ENCODE results near the gene SIGLEC5.

The SIGLEC5 gene

DNA sequence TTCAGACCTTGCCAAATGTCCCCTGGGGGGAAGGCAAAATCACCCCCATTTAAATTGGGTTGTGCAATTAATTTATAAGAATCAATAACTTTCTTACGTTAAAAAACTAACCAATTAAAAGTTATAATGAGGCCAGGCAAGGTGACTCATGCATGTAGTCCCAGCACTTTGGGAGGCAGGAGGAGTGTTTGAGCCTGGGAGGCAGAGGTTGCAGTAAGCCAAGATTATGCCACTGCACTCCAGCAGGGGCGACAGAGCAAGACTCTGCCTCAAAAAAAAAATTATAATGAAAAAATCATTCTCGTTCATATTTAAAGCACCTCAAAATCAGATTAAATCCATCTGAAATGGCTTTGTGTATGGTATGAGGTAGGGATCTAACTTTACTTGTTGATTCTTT is 34.8 kb upstream of the SIGLEC5 start:
- Histone ChIP-seq H3K9me3 (replicated peaks in 1 of 2; ENCODE audit: control insufficient read depth in 2 of 2, insufficient read depth in 1 of 2, low read depth in 1 of 2, low read length in 2 of 2) (no peaks in the 10 kb centered on the region), H2BK15ac (ENCODE audit: low read length) (no peak overlapping the region), H4K8ac (ENCODE audit: low read depth, low read length) (no peak overlapping the region), H2BK12ac (ENCODE audit: low read length) (no peak overlapping the region), H3K79me1 (ENCODE audit: low read depth, low read length) (no peaks in the 10 kb centered on the region), H3K14ac (ENCODE audit: low read length) (no peak overlapping the region), H3K27ac (replicated peaks; ENCODE audit: low read length) (no peak overlapping the region), H3K9ac (ENCODE audit: low read depth, low read length, poor library complexity) (no peak overlapping the region), H3K4me2 (ENCODE audit: insufficient read depth, low read length, poor library complexity, severe bottlenecking) (no peak overlapping the region), H2AK5ac (ENCODE audit: low read depth, low read length) (no peak overlapping the region), H2BK120ac (ENCODE audit: low read depth, low read length) (no peak overlapping the region), H2AFZ (ENCODE audit: low read length) (no peak overlapping the region), H3K36me3 (replicated peaks in 1 of 2; ENCODE audit: control insufficient read depth in 2 of 2, insufficient read depth in 2 of 2, low read length in 2 of 2) (no peaks in the 10 kb centered on the region), H3K4me3 (ENCODE audit: low read length in 2 of 2) (no peak overlapping the region), H3K23ac (ENCODE audit: low read depth, low read length, poor library complexity) (no peak overlapping the region), H3K27me3 (ENCODE audit: control insufficient read depth in 3 of 3, insufficient read depth in 3 of 3, low read depth in 1 of 3, low read length in 3 of 3) (no peaks in the 10 kb centered on the region), H3K4ac (ENCODE audit: low read length) (no peak overlapping the region), H3K18ac (ENCODE audit: low read length) (no peak overlapping the region), H2BK5ac (ENCODE audit: low read length) (no peak overlapping the region), H4K91ac (ENCODE audit: low read depth, low read length, poor library complexity) (no peak overlapping the region), H3K4me1 (ENCODE audit: control insufficient read depth in 2 of 2, insufficient read depth in 1 of 2, low read depth in 1 of 2, low read length in 2 of 2) (no peaks in the 10 kb centered on the region)
- WGBS, 2 donors (ENCODE audit: extremely low coverage in 2 of 2, insufficient read length in 2 of 2, insufficient replicate concordance in 1 of 2), result no CpG with 5 or more reads among the region's 3 CpGs
- no peak for DNase-seq (ENCODE audit: low spot score)

GRCh38 chr19:51664131-51664530 is 33.9 kb upstream of the SIGLEC5 start:
- Histone ChIP-seq H2AK5ac (ENCODE audit: low read depth, low read length) (no peak overlapping the region), H4K91ac (ENCODE audit: low read depth, low read length, poor library complexity) (no peak overlapping the region), H3K9me3 (replicated peaks in 1 of 2; ENCODE audit: control insufficient read depth in 2 of 2, insufficient read depth in 1 of 2, low read depth in 1 of 2, low read length in 2 of 2) (no peaks in the 10 kb centered on the region), H4K8ac (ENCODE audit: low read depth, low read length) (no peak overlapping the region), H3K4me2 (ENCODE audit: insufficient read depth, low read length, poor library complexity, severe bottlenecking) (no peak overlapping the region), H3K36me3 (replicated peaks in 1 of 2; ENCODE audit: control insufficient read depth in 2 of 2, insufficient read depth in 2 of 2, low read length in 2 of 2) (no peaks in the 10 kb centered on the region), H3K4me3 (ENCODE audit: low read length in 2 of 2) (no peak overlapping the region), H3K79me1 (ENCODE audit: low read depth, low read length) (no peaks in the 10 kb centered on the region), H3K4ac (ENCODE audit: low read length) (no peak overlapping the region), H3K4me1 (ENCODE audit: control insufficient read depth in 2 of 2, insufficient read depth in 1 of 2, low read depth in 1 of 2, low read length in 2 of 2) (no peaks in the 10 kb centered on the region), H3K14ac (ENCODE audit: low read length) (no peak overlapping the region), H2BK5ac (ENCODE audit: low read length) (no peak overlapping the region), H2BK15ac (ENCODE audit: low read length) (no peak overlapping the region), H3K9ac (ENCODE audit: low read depth, low read length, poor library complexity) (no peak overlapping the region), H3K18ac (ENCODE audit: low read length) (no peak overlapping the region), H3K23ac (ENCODE audit: low read depth, low read length, poor library complexity) (no peak overlapping the region), H3K27ac (replicated peaks; ENCODE audit: low read length) (no peak overlapping the region), H3K27me3 (ENCODE audit: control insufficient read depth in 3 of 3, insufficient read depth in 3 of 3, low read depth in 1 of 3, low read length in 3 of 3) (no peaks in the 10 kb centered on the region), H2BK12ac (ENCODE audit: low read length) (no peak overlapping the region), H2AFZ (ENCODE audit: low read length) (no peak overlapping the region), H2BK120ac (ENCODE audit: low read depth, low read length) (no peak overlapping the region)
- no CpG with 5 or more reads among the region's 1 CpG for WGBS, 2 donors (ENCODE audit: extremely low coverage in 2 of 2, insufficient read length in 2 of 2, insufficient replicate concordance in 1 of 2)
- DNase-seq (ENCODE audit: low spot score), result no peak

DNA sequence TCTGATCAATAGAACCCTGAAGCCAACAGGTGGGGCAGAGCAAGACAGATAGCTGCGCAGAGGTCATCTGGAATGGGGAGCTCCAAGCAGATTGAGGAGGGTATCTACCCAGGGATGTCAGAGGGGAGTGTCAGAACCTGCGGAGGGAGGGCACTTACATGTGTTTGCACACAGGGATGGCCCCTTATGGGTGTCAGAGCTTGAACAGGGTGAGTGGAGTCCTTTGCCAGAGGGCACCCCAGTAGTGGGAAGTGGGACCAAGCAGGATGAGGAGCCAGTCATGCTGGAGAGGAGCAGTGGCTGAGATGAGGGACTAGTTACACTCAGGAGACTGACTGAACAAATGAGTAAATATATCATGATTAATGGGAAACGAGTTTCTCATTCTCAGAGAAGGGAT is 33.4 kb upstream of the SIGLEC5 start:
- H2AFZ ChIP-seq (ENCODE audit: low read length), result no peak overlapping the region
- H3K4me2 ChIP-seq (ENCODE audit: insufficient read depth, low read length, poor library complexity, severe bottlenecking), result no peak overlapping the region
- H3K23ac ChIP-seq (ENCODE audit: low read depth, low read length, poor library complexity), result no peak overlapping the region
- H2BK120ac ChIP-seq (ENCODE audit: low read depth, low read length), result no peak overlapping the region
- H4K91ac ChIP-seq (ENCODE audit: low read depth, low read length, poor library complexity), result no peak overlapping the region
- no peaks in the 10 kb centered on the region for H3K79me1 ChIP-seq (ENCODE audit: low read depth, low read length)
- H3K9me3 ChIP-seq (replicated peaks in 1 of 2; ENCODE audit: control insufficient read depth in 2 of 2, insufficient read depth in 1 of 2, low read depth in 1 of 2, low read length in 2 of 2), result no peaks in the 10 kb centered on the region
- H2BK15ac ChIP-seq (ENCODE audit: low read length), result no peak overlapping the region
- no peak overlapping the region for H2BK12ac ChIP-seq (ENCODE audit: low read length)
- no peak overlapping the region for H2AK5ac ChIP-seq (ENCODE audit: low read depth, low read length)
- H3K14ac ChIP-seq (ENCODE audit: low read length), result no peak overlapping the region
- peaks cover 0 to under 1% (median 0%) of the 10 kb centered on the region in 3 experiments for H3K27me3 ChIP-seq (ENCODE audit: control insufficient read depth in 3 of 3, insufficient read depth in 3 of 3, low read depth in 1 of 3, low read length in 3 of 3)
- no peaks in the 10 kb centered on the region for H3K36me3 ChIP-seq (replicated peaks in 1 of 2; ENCODE audit: control insufficient read depth in 2 of 2, insufficient read depth in 2 of 2, low read length in 2 of 2)
- no peak overlapping the region for H3K4ac ChIP-seq (ENCODE audit: low read length)
- H3K27ac ChIP-seq (replicated peaks; ENCODE audit: low read length), result no peak overlapping the region
- no CpG with 5 or more reads among the region's 3 CpGs for WGBS, 2 donors (ENCODE audit: extremely low coverage in 2 of 2, insufficient read length in 2 of 2, insufficient replicate concordance in 1 of 2)
- peak overlapping the region in 1 of 2 donors; percentile 55 for H3K4me3 ChIP-seq (ENCODE audit: low read length in 2 of 2)
- no peak overlapping the region for H2BK5ac ChIP-seq (ENCODE audit: low read length)
- no peak overlapping the region for H4K8ac ChIP-seq (ENCODE audit: low read depth, low read length)
- H3K9ac ChIP-seq (ENCODE audit: low read depth, low read length, poor library complexity), result no peak overlapping the region
- H3K18ac ChIP-seq (ENCODE audit: low read length), result no peak overlapping the region
- no peak for DNase-seq (ENCODE audit: low spot score)
- H3K4me1 ChIP-seq (ENCODE audit: control insufficient read depth in 2 of 2, insufficient read depth in 1 of 2, low read depth in 1 of 2, low read length in 2 of 2), result no peaks in the 10 kb centered on the region

GRCh38 chr19:51660975-51661600 is 30.9 kb upstream of the SIGLEC5 start:
- Histone ChIP-seq H3K4me3 (ENCODE audit: low read length in 2 of 2) (no peak overlapping the region), H3K18ac (ENCODE audit: low read length) (no peak overlapping the region), H3K4ac (ENCODE audit: low read length) (no peak overlapping the region), H3K9ac (ENCODE audit: low read depth, low read length, poor library complexity) (no peak overlapping the region), H3K27me3 (ENCODE audit: control insufficient read depth in 3 of 3, insufficient read depth in 3 of 3, low read depth in 1 of 3, low read length in 3 of 3) (peaks cover 0 to 2% (median 0%) of the 10 kb centered on the region in 3 experiments), H4K8ac (ENCODE audit: low read depth, low read length) (no peak overlapping the region), H3K79me1 (ENCODE audit: low read depth, low read length) (no peaks in the 10 kb centered on the region), H3K14ac (ENCODE audit: low read length) (no peak overlapping the region), H3K36me3 (replicated peaks in 1 of 2; ENCODE audit: control insufficient read depth in 2 of 2, insufficient read depth in 2 of 2, low read length in 2 of 2) (no peaks in the 10 kb centered on the region), H3K9me3 (replicated peaks in 1 of 2; ENCODE audit: control insufficient read depth in 2 of 2, insufficient read depth in 1 of 2, low read depth in 1 of 2, low read length in 2 of 2) (no peaks in the 10 kb centered on the region), H3K27ac (replicated peaks; ENCODE audit: low read length) (no peak overlapping the region), H3K4me1 (ENCODE audit: control insufficient read depth in 2 of 2, insufficient read depth in 1 of 2, low read depth in 1 of 2, low read length in 2 of 2) (peaks cover 0 to 2% of the 10 kb centered on the region in 2 donors), H2BK12ac (ENCODE audit: low read length) (no peak overlapping the region), H2AK5ac (ENCODE audit: low read depth, low read length) (no peak overlapping the region), H3K23ac (ENCODE audit: low read depth, low read length, poor library complexity) (no peak overlapping the region), H2BK15ac (ENCODE audit: low read length) (no peak overlapping the region), H2AFZ (ENCODE audit: low read length) (no peak overlapping the region), H3K4me2 (ENCODE audit: insufficient read depth, low read length, poor library complexity, severe bottlenecking) (no peak overlapping the region), H4K91ac (ENCODE audit: low read depth, low read length, poor library complexity) (no peak overlapping the region), H2BK5ac (ENCODE audit: low read length) (no peak overlapping the region), H2BK120ac (ENCODE audit: low read depth, low read length) (no peak overlapping the region)
- no CpG with 5 or more reads among the region's 10 CpGs for WGBS, 2 donors (ENCODE audit: extremely low coverage in 2 of 2, insufficient read length in 2 of 2, insufficient replicate concordance in 1 of 2)
- DNase-seq (ENCODE audit: low spot score), result peak; percentile 73

Data from neuronal stem cell (in vitro differentiated cells).